ENCODE data around the gene PIP5K1C. TPM values are rescaled to one million over a fixed set of nuclear protein-coding genes. Genes with fewer than 3 reads are reported as not detected.

PIP5K1C gene
- total RNA-seq, 1 experiment from 2014 or later = 34.0 TPM

- H3K27me3 Mint-ChIP-seq (ENCODE audit: low read depth) = no peaks in the 10 kb centered on the region
- H3K27ac Mint-ChIP-seq = no peak overlapping the region
- H3K36me3 Mint-ChIP-seq = peaks cover 10% of the 10 kb centered on the region; the same call in 1 of the 2 replicates
- no peaks in the 10 kb centered on the region for H3K4me1 Mint-ChIP-seq
- ATAC-seq = no peak
- H3K4me3 Mint-ChIP-seq = no peak overlapping the region
- TF ChIP-seq CREB1 (CRISPR knock-in tag; IDR thresholded peaks at IDR 0.05) (no peak), E2F1 (CRISPR knock-in tag; IDR thresholded peaks at IDR 0.05) (no peak), ZNF416 (CRISPR knock-in tag; IDR thresholded peaks at IDR 0.05) (no peak), E2F4 (CRISPR knock-in tag; IDR thresholded peaks at IDR 0.05; ENCODE audit: borderline replicate concordance, low read depth) (no peak), ZNF423 (CRISPR knock-in tag; IDR thresholded peaks at IDR 0.05) (no peak), ZBTB43 (CRISPR knock-in tag; IDR thresholded peaks at IDR 0.05) (no peak), USF2 (CRISPR knock-in tag; IDR thresholded peaks at IDR 0.05) (no peak), USF1 (CRISPR knock-in tag; IDR thresholded peaks at IDR 0.05) (no peak), FOXP1 (CRISPR knock-in tag; IDR thresholded peaks at IDR 0.05; ENCODE audit: borderline replicate concordance) (no peak)
- POLR2A ChIA-PET = no interaction called here
- H3K9me3 Mint-ChIP-seq = no peaks in the 10 kb centered on the region
- CTCF ChIA-PET = no interaction called here
- no peak for DNase-seq (ENCODE audit: low spot score)
Measured at GRCh38 chr19:3639479-3639878, 60.8 kb downstream of the PIP5K1C start.

GRCh38 chr19:3638208-3639193 is 61.8 kb downstream of the PIP5K1C start:
- Mint-ChIP-seq H3K27me3 (ENCODE audit: low read depth) (no peaks in the 10 kb centered on the region), H3K4me1 (no peaks in the 10 kb centered on the region), H3K27ac (no peak overlapping the region), H3K9me3 (no peaks in the 10 kb centered on the region), H3K4me3 (no peak overlapping the region), H3K36me3 (peaks cover 10% of the 10 kb centered on the region; the same call in 1 of the 2 replicates)
- DNase-seq (ENCODE audit: low spot score) (no peak), ATAC-seq (no peak)
- CTCF ChIA-PET = no interaction called here
- POLR2A ChIA-PET = no interaction called here
- TF ChIP-seq GTF2I (CRISPR knock-in tag; conservative IDR thresholded peaks at IDR 0.05) = no peak
- no peak for TF ChIP-seq GABPB1 (CRISPR knock-in tag; IDR thresholded peaks at IDR 0.05)
- no peak for TF ChIP-seq USF2 (CRISPR knock-in tag; IDR thresholded peaks at IDR 0.05)
- no peak for TF ChIP-seq HMGA2 (CRISPR knock-in tag; IDR thresholded peaks at IDR 0.05)
- TF ChIP-seq ZNF396 (CRISPR knock-in tag; IDR thresholded peaks at IDR 0.05; ENCODE audit: borderline replicate concordance) = no peak
- no peak for TF ChIP-seq IRF2 (CRISPR knock-in tag; IDR thresholded peaks at IDR 0.05; ENCODE audit: borderline replicate concordance, low read depth)
- TF ChIP-seq E2F4 (CRISPR knock-in tag; IDR thresholded peaks at IDR 0.05; ENCODE audit: borderline replicate concordance, low read depth) = no peak
- no peak for TF ChIP-seq ZNF532 (CRISPR knock-in tag; IDR thresholded peaks at IDR 0.05; ENCODE audit: borderline replicate concordance)
- no peak for TF ChIP-seq RORB (CRISPR knock-in tag; IDR thresholded peaks at IDR 0.05)
- TF ChIP-seq E2F1 (CRISPR knock-in tag; IDR thresholded peaks at IDR 0.05) = no peak
- no peak for TF ChIP-seq ETV6 (CRISPR knock-in tag; IDR thresholded peaks at IDR 0.05)
- TF ChIP-seq TCF7 (CRISPR knock-in tag; IDR thresholded peaks at IDR 0.05; ENCODE audit: low read depth) = no peak
